GM10248 (cell line): ENCODE results near the gene SLC15A5.

Experiments used
- CTCF ChIA-PET: fragments of 300-600 bp; sonication (Branson Sonifier 250); formaldehyde crosslinking; extraction: SDS; loops from one replicate; lab custom pipeline; 2021; ENCODE audit warnings: antibody characterized with exemption; lab: Yijun Ruan, JAX
- POLR2A ChIA-PET: fragments of 350-650 bp; sonication (Branson Sonifier 250); formaldehyde crosslinking; extraction: SDS; loops from one replicate; lab custom pipeline; 2020; ENCODE audit warnings: antibody characterized with exemption; lab: Yijun Ruan, JAX
- DNase-seq: peaks from one replicate; pipeline ENCODE4 v3.0.0; 2012; ENCODE audit errors: extremely low spot score
- TF ChIP-seq, protein P1 (sequence below): IDR thresholded peaks from 2 replicates; pipeline ENCODE4 v1.5.1; 2012; ENCODE audit warnings: mild to moderate bottlenecking, low read depth; ENCODE audit errors: extremely low read depth, missing control alignments, control extremely low read depth

The SLC15A5 gene

DNA sequence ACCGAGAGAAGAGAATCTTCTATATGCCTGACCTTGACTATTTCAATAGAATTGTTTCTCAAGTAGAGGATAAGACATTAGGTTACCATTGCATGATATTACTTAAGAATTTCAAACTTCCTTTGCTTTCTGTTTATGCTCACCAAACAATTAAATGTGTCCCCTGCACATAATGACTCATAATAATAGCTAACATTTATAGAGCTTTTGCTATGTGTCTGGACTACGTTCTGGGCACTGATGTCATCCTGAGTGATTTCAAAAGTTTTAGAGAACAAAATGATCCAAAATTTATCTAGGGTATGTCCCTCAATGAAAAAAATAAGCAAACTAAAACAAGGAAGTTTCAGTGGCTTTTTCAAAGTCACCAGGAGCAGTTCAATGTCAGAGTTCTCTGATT lies 38.8 kb downstream of the SLC15A5 start:
- no peak for DNase-seq
- CTCF ChIA-PET: no interaction called here
- TF ChIP-seq, protein P1, sequence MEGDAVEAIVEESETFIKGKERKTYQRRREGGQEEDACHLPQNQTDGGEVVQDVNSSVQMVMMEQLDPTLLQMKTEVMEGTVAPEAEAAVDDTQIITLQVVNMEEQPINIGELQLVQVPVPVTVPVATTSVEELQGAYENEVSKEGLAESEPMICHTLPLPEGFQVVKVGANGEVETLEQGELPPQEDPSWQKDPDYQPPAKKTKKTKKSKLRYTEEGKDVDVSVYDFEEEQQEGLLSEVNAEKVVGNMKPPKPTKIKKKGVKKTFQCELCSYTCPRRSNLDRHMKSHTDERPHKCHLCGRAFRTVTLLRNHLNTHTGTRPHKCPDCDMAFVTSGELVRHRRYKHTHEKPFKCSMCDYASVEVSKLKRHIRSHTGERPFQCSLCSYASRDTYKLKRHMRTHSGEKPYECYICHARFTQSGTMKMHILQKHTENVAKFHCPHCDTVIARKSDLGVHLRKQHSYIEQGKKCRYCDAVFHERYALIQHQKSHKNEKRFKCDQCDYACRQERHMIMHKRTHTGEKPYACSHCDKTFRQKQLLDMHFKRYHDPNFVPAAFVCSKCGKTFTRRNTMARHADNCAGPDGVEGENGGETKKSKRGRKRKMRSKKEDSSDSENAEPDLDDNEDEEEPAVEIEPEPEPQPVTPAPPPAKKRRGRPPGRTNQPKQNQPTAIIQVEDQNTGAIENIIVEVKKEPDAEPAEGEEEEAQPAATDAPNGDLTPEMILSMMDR: no peak
- POLR2A ChIA-PET: no interaction called here

DNA sequence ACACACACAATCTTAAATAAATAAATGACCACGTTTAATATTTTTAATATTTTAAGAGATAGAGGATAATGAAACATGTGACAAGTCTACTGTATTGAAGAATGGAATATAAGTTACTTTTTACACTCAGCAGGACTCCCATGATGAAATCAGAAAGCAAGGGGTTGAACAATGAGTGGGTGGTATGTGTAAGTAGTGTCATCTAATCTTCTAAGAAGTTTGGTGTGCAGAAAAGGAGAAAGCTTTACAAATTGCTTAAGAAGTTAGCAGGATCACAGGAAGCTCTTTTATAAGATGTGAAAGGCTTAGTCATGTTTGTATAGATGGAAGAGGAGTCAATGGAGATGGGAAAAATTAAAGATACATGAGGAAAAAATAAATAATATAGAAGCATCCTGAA lies 47.8 kb downstream of the SLC15A5 start:
- ChIA-PET POLR2A (no interaction called here), CTCF (no interaction called here)
- no peak for DNase-seq
- TF ChIP-seq, protein P1: no peak

DNA sequence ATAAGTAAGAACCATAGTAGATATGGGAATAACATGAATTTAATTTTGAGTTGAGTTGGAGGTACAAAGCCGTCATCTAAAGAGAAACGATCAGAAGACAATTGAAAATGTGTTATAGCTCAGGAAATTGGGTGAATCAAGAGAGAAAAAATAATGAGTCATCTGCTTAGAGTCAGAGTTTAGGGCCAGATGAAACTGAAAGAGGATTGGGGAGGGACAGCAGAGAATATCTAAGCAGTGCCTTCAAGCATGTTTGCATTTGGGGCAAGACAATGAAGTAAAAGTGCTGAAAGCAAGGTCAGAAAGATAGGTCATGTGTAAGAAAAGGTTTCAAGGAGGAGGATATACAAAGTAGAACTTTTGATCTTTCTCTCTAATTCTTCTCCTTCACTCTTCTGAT lies 49.4 kb downstream of the SLC15A5 start:
- ChIA-PET CTCF (no interaction called here), POLR2A (no interaction called here)
- DNase-seq: peak; percentile 9
- TF ChIP-seq, protein P1: no peak

DNA sequence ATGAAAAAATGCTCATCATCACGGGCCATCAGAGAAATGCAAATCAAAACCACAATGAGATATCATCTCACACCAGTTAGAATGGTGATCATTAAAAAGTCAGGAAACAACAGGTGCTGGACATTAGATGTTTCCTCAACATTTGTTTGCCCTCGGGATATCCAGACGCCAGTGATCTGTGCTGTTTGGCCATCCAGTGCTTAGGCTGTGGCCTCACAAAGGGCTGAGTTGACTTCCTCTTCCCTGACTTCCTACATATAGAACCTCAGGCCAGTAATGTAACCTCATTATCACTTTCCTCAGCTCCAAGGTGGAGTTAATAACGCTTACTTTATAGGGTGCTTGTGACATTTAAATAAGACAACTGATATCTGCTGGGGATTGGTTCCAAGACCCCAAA lies 51.8 kb downstream of the SLC15A5 start:
- ChIA-PET POLR2A (no interaction called here), CTCF (no interaction called here)
- DNase-seq: no peak
- TF ChIP-seq, protein P1: no peak

DNA sequence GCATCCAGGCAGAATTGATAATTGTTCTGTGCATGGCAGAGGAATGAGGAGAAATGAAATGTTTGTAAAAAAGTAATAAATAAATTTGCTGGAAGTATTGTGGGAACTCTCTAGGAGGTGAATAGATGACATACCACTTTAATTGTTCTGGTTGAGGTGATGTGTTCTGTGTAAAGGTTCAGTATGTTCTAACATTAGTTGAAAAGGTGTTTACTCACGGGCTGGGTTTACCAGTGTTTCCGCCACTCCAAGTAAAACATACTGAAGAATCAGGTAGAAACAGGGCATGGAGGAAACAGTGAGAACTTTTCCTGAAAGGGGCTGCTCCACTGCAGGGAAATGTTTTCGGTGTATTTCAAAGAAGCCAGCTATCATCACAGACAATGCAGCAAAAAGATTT lies 53.3 kb downstream of the SLC15A5 start:
- POLR2A ChIA-PET: no interaction called here
- TF ChIP-seq, protein P1: no peak

DNA sequence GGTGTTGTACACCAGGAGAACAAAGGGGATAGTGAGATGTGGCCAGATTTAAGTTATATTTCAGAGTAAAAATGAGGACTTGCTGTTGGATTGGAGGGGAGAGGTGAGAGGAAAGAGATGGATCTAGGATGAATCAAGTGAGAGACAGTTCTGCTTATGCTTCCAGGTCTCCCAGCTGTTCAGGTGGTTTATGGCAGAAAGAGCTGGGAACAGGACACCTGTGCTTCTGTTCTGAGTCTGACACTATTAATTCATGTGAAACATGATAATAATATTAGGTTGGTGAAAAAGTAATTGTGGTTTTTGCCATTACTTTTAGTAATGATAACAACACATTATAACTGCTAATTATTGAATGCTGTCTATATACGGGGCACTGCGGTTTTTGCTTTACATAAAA lies 55.7 kb downstream of the SLC15A5 start:
- DNase-seq: no peak
- CTCF ChIA-PET: no interaction called here
- TF ChIP-seq, protein P1: no peak
- POLR2A ChIA-PET: no interaction called here

More for the DNA sequence above, 53.3 kb downstream of the SLC15A5 start:
- CTCF ChIA-PET: no interaction called here
- DNase-seq: no peak

DNA sequence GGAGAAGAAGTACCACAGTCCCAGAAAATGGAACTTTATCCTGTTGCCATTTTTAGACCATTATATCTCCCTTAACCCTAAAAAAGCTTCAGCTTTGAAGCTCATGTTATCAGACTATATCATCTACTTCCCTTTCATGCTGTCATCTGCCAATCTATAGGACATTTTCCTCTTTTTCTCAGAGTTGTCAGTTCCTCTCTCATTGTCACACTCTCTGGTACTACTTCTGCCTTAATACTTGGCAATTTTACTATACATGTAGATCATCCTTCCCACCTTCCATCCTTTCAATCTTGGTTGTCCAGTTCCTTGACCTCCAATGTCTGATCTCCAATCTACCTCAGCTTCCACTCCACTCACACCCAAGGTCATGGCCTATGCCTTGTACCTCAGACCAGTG lies 57.4 kb downstream of the SLC15A5 start:
- ChIA-PET CTCF (interaction anchor here (1.2 kb wide), 1 partner anchor 10 kb away, joined by 3 read pairs; no protein-coding TSS in a partner anchor), POLR2A (no interaction called here)
- TF ChIP-seq, protein P1: no peak
- DNase-seq: no peak
